ENCODE data around the gene UBE2V1. TPM values are rescaled to one million over a fixed set of nuclear protein-coding genes. Genes with fewer than 3 reads are reported as not detected.
A peak's percentile ranks its signal among the peaks of the same experiment; 100 is the strongest.

Gene UBE2V1
- total and polyA plus RNA-seq, 8 donors: 37.9 to 61.7 (median 53.3) TPM

DNA sequence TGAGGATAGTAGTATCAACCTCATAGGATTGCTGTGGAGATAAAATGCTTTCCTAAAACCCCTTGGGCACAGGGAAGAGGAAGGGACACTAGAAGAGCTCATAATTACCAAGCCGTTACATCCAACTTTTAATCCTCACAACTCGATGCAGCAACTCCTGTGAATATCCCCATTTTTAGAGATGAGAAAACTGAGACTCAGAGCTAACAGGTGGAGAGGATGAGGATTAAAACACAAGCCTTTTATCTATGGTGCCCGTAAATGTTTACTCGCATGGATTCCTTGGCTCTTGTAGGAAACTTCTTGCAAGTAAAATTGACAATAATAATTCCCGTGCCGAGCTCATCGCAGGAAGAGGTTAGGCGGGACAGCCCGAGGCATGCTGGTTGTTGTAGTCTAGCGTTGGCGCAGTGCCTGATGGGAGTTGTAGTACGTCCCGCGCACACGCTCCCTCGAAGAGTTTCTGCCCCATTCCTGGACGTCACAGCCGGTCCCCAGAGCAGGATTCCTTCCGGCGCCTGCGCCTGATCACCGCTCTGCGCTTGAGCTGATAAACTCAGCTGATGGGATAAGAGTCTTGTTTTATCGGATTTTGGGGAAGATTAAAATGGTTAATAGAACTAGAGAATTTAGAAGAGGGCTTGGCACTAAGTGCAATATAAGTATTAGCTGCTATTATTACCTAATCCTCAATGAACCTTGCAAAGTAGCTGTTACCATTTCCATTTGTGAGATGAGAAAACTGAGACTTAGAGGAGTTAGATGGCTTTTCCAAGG lies 2.8 kb upstream of the UBE2V1 start:
- Histone ChIP-seq H3K4me1 (peaks cover 11 to 29% (median 12%) of the 10 kb centered on the region in 3 donors), H3K4me3 (peak overlapping the region in 3 of 4 donors; percentile 7 to 46 (median 35)), H3K27ac (peak overlapping the region in 2 of 4 donors; percentile 51 to 55), H3K9me3 (no peaks in the 10 kb centered on the region), H3K27me3 (no peaks in the 10 kb centered on the region), H3K36me3 (no peaks in the 10 kb centered on the region)
- FAIRE-seq (no peak), ATAC-seq (peak; percentile 83 to 90 (median 87)), DNase-seq (peak; percentile 93 to 99 (median 95))
- intact Hi-C loops (cut with DNase I): loop anchor here in 1 of 3 donors (5.0 kb wide), 1 partner anchor 62 kb away; no protein-coding TSS in a partner anchor
- TF ChIP-seq, protein P1, sequence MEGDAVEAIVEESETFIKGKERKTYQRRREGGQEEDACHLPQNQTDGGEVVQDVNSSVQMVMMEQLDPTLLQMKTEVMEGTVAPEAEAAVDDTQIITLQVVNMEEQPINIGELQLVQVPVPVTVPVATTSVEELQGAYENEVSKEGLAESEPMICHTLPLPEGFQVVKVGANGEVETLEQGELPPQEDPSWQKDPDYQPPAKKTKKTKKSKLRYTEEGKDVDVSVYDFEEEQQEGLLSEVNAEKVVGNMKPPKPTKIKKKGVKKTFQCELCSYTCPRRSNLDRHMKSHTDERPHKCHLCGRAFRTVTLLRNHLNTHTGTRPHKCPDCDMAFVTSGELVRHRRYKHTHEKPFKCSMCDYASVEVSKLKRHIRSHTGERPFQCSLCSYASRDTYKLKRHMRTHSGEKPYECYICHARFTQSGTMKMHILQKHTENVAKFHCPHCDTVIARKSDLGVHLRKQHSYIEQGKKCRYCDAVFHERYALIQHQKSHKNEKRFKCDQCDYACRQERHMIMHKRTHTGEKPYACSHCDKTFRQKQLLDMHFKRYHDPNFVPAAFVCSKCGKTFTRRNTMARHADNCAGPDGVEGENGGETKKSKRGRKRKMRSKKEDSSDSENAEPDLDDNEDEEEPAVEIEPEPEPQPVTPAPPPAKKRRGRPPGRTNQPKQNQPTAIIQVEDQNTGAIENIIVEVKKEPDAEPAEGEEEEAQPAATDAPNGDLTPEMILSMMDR (IDR thresholded peaks at IDR 0.05): no peak
- WGBS, 2 donors: 0% methylated on average over 24 of the region's 24 CpGs

DNA sequence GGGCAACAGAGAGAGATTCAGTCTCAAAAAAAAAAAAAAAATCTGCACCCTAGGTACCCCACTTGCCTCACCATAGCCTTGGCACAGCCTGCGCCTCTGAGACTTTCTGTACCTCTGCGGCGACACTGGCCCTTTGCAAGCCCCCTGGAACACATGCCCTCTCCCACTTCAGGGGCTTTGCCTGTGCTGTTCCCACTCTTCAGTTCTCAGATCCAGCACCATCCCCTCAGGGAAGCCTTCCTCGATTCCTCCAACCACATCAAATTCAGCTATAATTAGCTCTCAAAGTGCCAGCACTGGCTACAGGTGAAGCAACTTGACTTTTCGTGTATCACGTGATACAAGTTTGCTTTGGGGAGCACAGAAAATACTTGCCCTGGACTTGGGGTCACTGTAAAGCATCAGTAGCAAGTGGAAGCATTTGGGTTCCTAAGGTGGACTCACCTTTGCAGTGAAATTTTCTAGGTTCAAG lies 2.1 kb upstream of the UBE2V1 start:
- Histone ChIP-seq H3K27me3 (no peaks in the 10 kb centered on the region), H3K9me3 (no peaks in the 10 kb centered on the region), H3K4me3 (peak overlapping the region in 3 of 4 donors; percentile 7 to 46 (median 35)), H3K36me3 (no peaks in the 10 kb centered on the region), H3K27ac (peak overlapping the region in 1 of 4 donors; percentile 51), H3K4me1 (peaks cover 15 to 36% (median 16%) of the 10 kb centered on the region in 3 donors)
- WGBS, 2 donors: 54 to 55% methylated on average over 6 of the region's 6 CpGs
- intact Hi-C loops (cut with DNase I): loop anchor here in 1 of 3 donors (5.0 kb wide), 1 partner anchor 62 kb away; no protein-coding TSS in a partner anchor
- ATAC-seq (no peak), FAIRE-seq (no peak), DNase-seq (no peak)
- TF ChIP-seq, protein P1 (IDR thresholded peaks at IDR 0.05): no peak

DNA sequence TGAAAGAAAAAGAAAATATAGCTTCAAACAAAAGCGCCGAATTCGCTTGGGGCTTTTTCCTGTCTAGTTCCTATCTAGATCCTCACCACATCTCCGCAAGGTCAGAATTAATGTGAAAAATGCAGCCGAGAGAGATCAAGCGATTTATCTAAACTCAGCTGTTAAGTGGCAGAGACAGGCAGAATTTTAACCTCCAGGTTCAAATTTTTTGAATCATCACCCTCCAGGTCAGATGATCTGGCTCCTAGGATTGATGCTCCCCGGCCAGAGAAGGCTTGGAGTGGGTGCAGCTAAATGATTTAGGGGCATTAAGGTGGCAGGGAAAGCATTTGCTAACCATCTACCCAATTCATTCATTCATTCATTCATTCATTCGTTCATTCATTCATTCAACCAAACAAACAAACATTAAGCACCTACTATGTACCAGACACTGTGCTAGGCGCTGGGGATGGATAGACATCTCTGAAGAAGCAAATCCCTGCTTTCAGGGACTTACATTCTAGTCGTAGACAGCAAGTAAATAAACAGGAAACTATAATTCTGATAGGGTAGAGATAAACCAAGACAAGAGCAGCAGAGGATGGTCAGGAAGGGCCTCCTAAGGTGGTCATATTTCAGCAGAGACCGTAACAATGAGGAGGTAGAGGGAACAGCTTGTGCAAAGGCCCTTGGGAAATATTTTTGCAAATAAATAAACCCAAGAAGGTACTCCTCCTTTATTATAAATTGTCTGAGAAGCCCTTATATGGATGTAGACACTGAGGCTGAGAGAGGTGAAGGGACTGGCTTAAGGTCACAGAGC lies 672 bp upstream of the UBE2V1 start:
- DNase-seq: no peak
- peaks cover 15 to 48% (median 31%) of the 10 kb centered on the region in 3 donors for H3K4me1 ChIP-seq
- no peak for ATAC-seq
- intact Hi-C loops (cut with DNase I): no loop called here
- H3K27ac ChIP-seq: peak overlapping the region; percentile 82 to 97 (median 90)
- H3K9me3 ChIP-seq: no peaks in the 10 kb centered on the region
- peak overlapping the region; percentile 91 to 98 (median 96) for H3K4me3 ChIP-seq
- H3K36me3 ChIP-seq: no peaks in the 10 kb centered on the region
- WGBS, 2 donors: 14 to 18% methylated on average over 11 of the region's 11 CpGs
- TF ChIP-seq, protein P1 (IDR thresholded peaks at IDR 0.05): no peak
- FAIRE-seq: no peak
- H3K27me3 ChIP-seq: no peaks in the 10 kb centered on the region

DNA sequence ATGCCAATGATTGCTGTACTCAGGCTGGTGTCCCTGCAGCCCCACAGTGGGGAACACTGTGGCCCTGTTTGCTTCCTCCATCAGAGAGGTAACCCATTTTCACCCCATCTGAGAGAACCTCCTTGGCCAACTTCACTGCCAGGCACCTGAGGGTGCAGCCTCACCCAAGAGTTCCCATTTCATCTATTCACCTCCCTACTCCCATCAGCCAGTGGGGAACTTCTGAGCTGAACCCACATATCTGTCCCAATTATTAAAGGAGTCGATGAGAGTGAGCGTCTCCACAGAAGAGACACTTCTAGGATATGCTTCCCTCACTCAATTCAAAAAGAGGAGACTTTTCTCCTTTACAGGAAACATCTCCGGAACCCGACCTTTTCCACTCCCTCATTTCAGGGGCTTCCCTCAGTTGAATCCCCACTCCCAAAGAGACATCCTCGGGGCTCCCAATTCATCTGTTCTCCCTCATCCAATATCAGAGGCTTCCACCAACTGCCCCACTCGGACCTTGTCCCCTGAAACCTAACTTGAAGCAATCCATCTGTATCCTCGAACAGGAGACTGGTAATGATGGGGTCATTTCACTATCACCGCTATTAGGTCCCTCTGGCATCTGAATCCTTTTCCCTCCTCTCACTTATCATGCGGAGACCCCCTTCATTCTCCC lies 988 bp downstream of the UBE2V1 start:
- Histone ChIP-seq H3K27ac (peak overlapping the region; percentile 82 to 97 (median 90)), H3K9me3 (no peaks in the 10 kb centered on the region), H3K27me3 (no peaks in the 10 kb centered on the region), H3K4me1 (peaks cover 15 to 55% (median 40%) of the 10 kb centered on the region in 3 donors), H3K36me3 (no peaks in the 10 kb centered on the region), H3K4me3 (peak overlapping the region; percentile 91 to 98 (median 96))
- intact Hi-C loops (cut with DNase I): no loop called here
- FAIRE-seq (no peak), DNase-seq (peak in 1 of 6 donors; percentile 21), ATAC-seq (no peak)
- WGBS, 2 donors: 5 to 7% methylated on average over 9 of the region's 9 CpGs
- TF ChIP-seq, protein P1 (IDR thresholded peaks at IDR 0.05): no peak
